DMS114 treated with DMSO at 0.1 percent for 48 hours (cell line): ENCODE results near the gene WNK2.
"Not testable (repeated sequence)": the region's sequence is repeated elsewhere in the genome, so short reads cannot be mapped to it uniquely, and the experiment has no call there.

Source experiments
- DNase-seq: peaks from one replicate; lab custom pipeline; 2025; ENCODE audit not compliant: unreplicated experiment; lab: John Stamatoyannopoulos, UW

WNK2 gene

GRCh38 chr9:93325307-93326035 lies 141.5 kb downstream of the WNK2 start:
- DNase-seq, result no peak

GRCh38 chr9:93326056-93326455 lies 142.1 kb downstream of the WNK2 start:
- no peak for DNase-seq

GRCh38 chr9:93326654-93327053 lies 142.7 kb downstream of the WNK2 start:
- DNase-seq, result no peak

- DNase-seq, result no peak
Observed at GRCh38 chr9:93329629-93330280, 145.8 kb downstream of the WNK2 start.

- no peak for DNase-seq
Observed at GRCh38 chr9:93332317-93332716, 148.4 kb downstream of the WNK2 start.

- DNase-seq, result no peak
Observed at GRCh38 chr9:93336720-93337119, 152.8 kb downstream of the WNK2 start.

GRCh38 chr9:93338196-93338595 lies 154.3 kb downstream of the WNK2 start:
- not testable (repeated sequence) for DNase-seq

GRCh38 chr9:93340091-93340490 lies 156.2 kb downstream of the WNK2 start:
- DNase-seq, result no peak

GRCh38 chr9:93341820-93342219 lies 157.9 kb downstream of the WNK2 start:
- DNase-seq, result not testable (repeated sequence)

- not testable (repeated sequence) for DNase-seq
Observed at GRCh38 chr9:93342428-93342827, 158.5 kb downstream of the WNK2 start.

GRCh38 chr9:93343663-93344062 lies 159.7 kb downstream of the WNK2 start:
- no peak for DNase-seq

GRCh38 chr9:93345643-93346230 lies 161.8 kb downstream of the WNK2 start:
- no peak for DNase-seq

GRCh38 chr9:93346231-93347112 lies 162.5 kb downstream of the WNK2 start:
- DNase-seq, result peak; percentile 4

GRCh38 chr9:93347371-93347975 lies 163.5 kb downstream of the WNK2 start:
- not testable (repeated sequence) for DNase-seq

GRCh38 chr9:93353413-93354310 lies 169.7 kb downstream of the WNK2 start:
- not testable (repeated sequence) for DNase-seq

- DNase-seq, result no peak
Observed at GRCh38 chr9:93354451-93354850, 170.5 kb downstream of the WNK2 start.

- DNase-seq, result no peak
Observed at GRCh38 chr9:93355827-93356226, 171.9 kb downstream of the WNK2 start.

- DNase-seq, result no peak
Observed at GRCh38 chr9:93357649-93358048, 173.7 kb downstream of the WNK2 start.

- not testable (repeated sequence) for DNase-seq
Observed at GRCh38 chr9:93359907-93360306, 176.0 kb downstream of the WNK2 start.

GRCh38 chr9:93361995-93362394 lies 178.1 kb downstream of the WNK2 start:
- DNase-seq, result no peak
